Mammary epithelial cell (primary cell): ENCODE measurements around the gene TMEM167A.

ENCODE experiments used
- EZH2 ChIP-seq: IDR thresholded peaks from 2 replicates; pipeline ENCODE4 v1.6.1; 2012; ENCODE audit warnings: low read length, inconsistent platforms, borderline replicate concordance
- TF ChIP-seq, protein P1 (sequence below), 2 donors: IDR thresholded peaks in 1 of 2; conservative IDR thresholded peaks in 1 of 2; 2 replicates each; pipeline ENCODE4 v1.5.1; 2011 to 2012; ENCODE audit warnings: inconsistent platforms in 2 of 2, low read length in 2 of 2, mild to moderate bottlenecking in 2 of 2, control low read depth in 1 of 2, low read depth in 1 of 2; ENCODE audit not compliant: insufficient read depth in 1 of 2; ENCODE audit errors: extremely low read depth in 1 of 2

DNA sequence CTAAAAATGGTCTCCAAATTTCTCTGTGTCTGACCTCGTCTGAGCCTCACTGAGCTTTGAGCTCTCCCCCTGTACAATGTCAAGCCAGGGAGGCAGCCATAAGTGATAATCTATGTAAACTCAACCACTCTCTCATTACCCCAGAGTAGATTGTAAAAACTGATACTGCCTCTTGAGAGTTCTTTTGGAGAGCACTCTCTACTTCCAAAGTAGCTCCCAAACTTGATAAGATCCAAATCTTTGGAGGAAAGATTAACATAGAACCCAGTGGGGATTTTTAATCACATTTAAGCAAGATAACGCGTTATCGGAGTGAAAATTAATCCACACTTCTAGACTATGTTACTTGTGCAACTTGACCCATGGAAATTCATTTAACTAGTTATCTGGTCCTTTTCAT lies 54.9 kb downstream of the TMEM167A start:
- TF ChIP-seq, protein P1, sequence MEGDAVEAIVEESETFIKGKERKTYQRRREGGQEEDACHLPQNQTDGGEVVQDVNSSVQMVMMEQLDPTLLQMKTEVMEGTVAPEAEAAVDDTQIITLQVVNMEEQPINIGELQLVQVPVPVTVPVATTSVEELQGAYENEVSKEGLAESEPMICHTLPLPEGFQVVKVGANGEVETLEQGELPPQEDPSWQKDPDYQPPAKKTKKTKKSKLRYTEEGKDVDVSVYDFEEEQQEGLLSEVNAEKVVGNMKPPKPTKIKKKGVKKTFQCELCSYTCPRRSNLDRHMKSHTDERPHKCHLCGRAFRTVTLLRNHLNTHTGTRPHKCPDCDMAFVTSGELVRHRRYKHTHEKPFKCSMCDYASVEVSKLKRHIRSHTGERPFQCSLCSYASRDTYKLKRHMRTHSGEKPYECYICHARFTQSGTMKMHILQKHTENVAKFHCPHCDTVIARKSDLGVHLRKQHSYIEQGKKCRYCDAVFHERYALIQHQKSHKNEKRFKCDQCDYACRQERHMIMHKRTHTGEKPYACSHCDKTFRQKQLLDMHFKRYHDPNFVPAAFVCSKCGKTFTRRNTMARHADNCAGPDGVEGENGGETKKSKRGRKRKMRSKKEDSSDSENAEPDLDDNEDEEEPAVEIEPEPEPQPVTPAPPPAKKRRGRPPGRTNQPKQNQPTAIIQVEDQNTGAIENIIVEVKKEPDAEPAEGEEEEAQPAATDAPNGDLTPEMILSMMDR (conservative IDR thresholded peaks at IDR 0.05 in 1 of 2, IDR thresholded peaks at IDR 0.05 in 1 of 2; ENCODE audit: extremely low read depth in 1 of 2, insufficient read depth in 1 of 2, low read depth in 1 of 2, low read length in 2 of 2) = no peak
- TF ChIP-seq EZH2 = no peak
